ENCODE measurements around the gene FER1L5.

Gene FER1L5

DNA sequence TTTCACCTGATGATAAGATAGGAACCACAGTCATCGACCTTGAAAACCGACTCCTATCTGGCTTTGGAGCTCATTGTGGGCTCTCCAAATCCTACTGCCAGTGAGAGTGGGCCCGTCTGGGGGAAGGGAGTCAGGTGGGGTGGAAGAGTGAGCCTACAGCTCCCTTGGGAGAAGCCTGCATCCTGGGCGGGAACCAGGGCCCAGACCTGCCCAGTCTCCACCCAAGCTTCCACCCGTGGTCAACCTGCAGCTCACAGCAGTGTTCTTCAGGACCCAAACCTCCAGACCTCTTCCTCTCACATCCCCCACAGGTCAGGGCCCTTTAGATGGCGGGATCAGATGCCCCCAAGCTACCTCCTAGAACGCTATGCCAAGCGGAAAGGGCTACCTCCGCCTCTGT is 57.1 kb downstream of the FER1L5 start:
- no peaks in the 10 kb centered on the region for H3K9me3 ChIP-seq (ENCODE audit: insufficient read depth, low read depth, low read length)
- H3K36me3 ChIP-seq (ENCODE audit: insufficient read depth, low read length): no peaks in the 10 kb centered on the region
- no peak overlapping the region for H3K4me2 ChIP-seq (ENCODE audit: low read depth, low read length, poor library complexity, severe bottlenecking)
- no peaks in the 10 kb centered on the region for H3K79me2 ChIP-seq (ENCODE audit: insufficient read depth, low read length)
- no peaks in the 10 kb centered on the region for H3K27me3 ChIP-seq (ENCODE audit: insufficient read depth, low read length, poor library complexity, severe bottlenecking)
- no peak overlapping the region for H3K9ac ChIP-seq (ENCODE audit: low read depth, low read length, poor library complexity, severe bottlenecking)
- H4K20me1 ChIP-seq (ENCODE audit: insufficient read depth, low read length, poor library complexity, severe bottlenecking): no peaks in the 10 kb centered on the region
- H3F3A ChIP-seq (ENCODE audit: low read depth): no peaks in the 10 kb centered on the region
- no peaks in the 10 kb centered on the region for H3K9me2 ChIP-seq (replicated peaks; ENCODE audit: low read depth, low read length)
- H3K4me1 ChIP-seq (ENCODE audit: insufficient read depth, low read length, poor library complexity, severe bottlenecking): no peaks in the 10 kb centered on the region
- H2AFZ ChIP-seq (ENCODE audit: low read length): no peak overlapping the region
- no peak for TF ChIP-seq EZH2phosphoT487 (IDR thresholded peaks at IDR 0.05; ENCODE audit: borderline replicate concordance)
- TF ChIP-seq, protein P1, sequence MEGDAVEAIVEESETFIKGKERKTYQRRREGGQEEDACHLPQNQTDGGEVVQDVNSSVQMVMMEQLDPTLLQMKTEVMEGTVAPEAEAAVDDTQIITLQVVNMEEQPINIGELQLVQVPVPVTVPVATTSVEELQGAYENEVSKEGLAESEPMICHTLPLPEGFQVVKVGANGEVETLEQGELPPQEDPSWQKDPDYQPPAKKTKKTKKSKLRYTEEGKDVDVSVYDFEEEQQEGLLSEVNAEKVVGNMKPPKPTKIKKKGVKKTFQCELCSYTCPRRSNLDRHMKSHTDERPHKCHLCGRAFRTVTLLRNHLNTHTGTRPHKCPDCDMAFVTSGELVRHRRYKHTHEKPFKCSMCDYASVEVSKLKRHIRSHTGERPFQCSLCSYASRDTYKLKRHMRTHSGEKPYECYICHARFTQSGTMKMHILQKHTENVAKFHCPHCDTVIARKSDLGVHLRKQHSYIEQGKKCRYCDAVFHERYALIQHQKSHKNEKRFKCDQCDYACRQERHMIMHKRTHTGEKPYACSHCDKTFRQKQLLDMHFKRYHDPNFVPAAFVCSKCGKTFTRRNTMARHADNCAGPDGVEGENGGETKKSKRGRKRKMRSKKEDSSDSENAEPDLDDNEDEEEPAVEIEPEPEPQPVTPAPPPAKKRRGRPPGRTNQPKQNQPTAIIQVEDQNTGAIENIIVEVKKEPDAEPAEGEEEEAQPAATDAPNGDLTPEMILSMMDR (conservative IDR thresholded peaks at IDR 0.05; ENCODE audit: low read length): no peak
- no peak overlapping the region for H3K4me3 ChIP-seq (ENCODE audit: low read length, poor library complexity, severe bottlenecking)

DNA sequence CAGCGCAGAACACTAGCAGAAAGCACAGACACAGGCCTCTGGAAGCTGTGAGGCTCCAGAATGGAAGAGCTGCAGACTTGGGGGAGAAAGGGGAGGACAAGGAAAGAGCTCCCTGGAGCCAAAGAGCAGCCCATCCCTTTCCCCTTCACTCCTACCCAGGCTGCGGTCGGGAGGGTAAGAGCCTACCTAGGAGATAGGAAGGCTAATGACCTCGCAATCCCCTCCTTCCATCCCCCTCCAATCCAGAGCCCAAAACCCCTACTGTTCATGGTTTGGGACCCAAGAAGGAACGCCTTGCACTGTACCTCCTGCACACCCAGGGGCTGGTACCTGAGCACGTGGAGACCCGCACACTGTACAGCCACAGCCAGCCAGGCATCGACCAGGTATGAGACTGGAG is 57.5 kb downstream of the FER1L5 start:
- no peak for TF ChIP-seq EZH2phosphoT487 (IDR thresholded peaks at IDR 0.05; ENCODE audit: borderline replicate concordance)
- TF ChIP-seq, protein P1 (conservative IDR thresholded peaks at IDR 0.05; ENCODE audit: low read length): no peak
- no peaks in the 10 kb centered on the region for H3K36me3 ChIP-seq (ENCODE audit: insufficient read depth, low read length)
- H3K4me2 ChIP-seq (ENCODE audit: low read depth, low read length, poor library complexity, severe bottlenecking): no peak overlapping the region
- H3K9ac ChIP-seq (ENCODE audit: low read depth, low read length, poor library complexity, severe bottlenecking): no peak overlapping the region
- H3K79me2 ChIP-seq (ENCODE audit: insufficient read depth, low read length): no peaks in the 10 kb centered on the region
- no peaks in the 10 kb centered on the region for H3K9me2 ChIP-seq (replicated peaks; ENCODE audit: low read depth, low read length)
- no peaks in the 10 kb centered on the region for H3K4me1 ChIP-seq (ENCODE audit: insufficient read depth, low read length, poor library complexity, severe bottlenecking)
- H3F3A ChIP-seq (ENCODE audit: low read depth): no peaks in the 10 kb centered on the region
- no peak overlapping the region for H3K4me3 ChIP-seq (ENCODE audit: low read length, poor library complexity, severe bottlenecking)
- H3K27me3 ChIP-seq (ENCODE audit: insufficient read depth, low read length, poor library complexity, severe bottlenecking): no peaks in the 10 kb centered on the region
- H4K20me1 ChIP-seq (ENCODE audit: insufficient read depth, low read length, poor library complexity, severe bottlenecking): no peaks in the 10 kb centered on the region
- H2AFZ ChIP-seq (ENCODE audit: low read length): no peak overlapping the region
- H3K9me3 ChIP-seq (ENCODE audit: insufficient read depth, low read depth, low read length): no peaks in the 10 kb centered on the region

DNA sequence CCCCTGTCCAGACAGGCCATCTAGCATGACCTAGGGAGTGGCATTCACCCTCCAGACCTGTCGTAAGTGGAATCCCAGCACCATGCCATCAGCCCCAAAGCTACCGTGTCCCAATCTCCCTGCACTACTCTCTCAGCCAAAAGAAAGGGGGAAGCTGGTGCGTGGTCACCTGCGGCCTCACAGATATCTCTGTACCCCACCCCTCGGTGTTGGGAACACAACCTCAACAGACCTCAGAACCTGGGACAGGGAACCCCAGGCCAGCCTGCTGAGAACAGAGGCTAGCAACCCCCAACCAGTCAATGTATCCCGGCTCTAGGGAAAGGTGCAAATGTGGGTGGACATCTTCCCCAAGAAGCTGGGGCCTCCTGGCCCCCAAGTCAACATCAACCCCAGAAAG is 59.1 kb downstream of the FER1L5 start:
- Histone ChIP-seq H3F3A (ENCODE audit: low read depth) (no peaks in the 10 kb centered on the region), H3K4me3 (ENCODE audit: low read length, poor library complexity, severe bottlenecking) (no peak overlapping the region), H3K9ac (ENCODE audit: low read depth, low read length, poor library complexity, severe bottlenecking) (no peak overlapping the region), H3K36me3 (ENCODE audit: insufficient read depth, low read length) (peaks cover 12% of the 10 kb centered on the region; the same call in 1 of the 2 replicates), H3K9me3 (ENCODE audit: insufficient read depth, low read depth, low read length) (no peaks in the 10 kb centered on the region), H4K20me1 (ENCODE audit: insufficient read depth, low read length, poor library complexity, severe bottlenecking) (no peaks in the 10 kb centered on the region), H2AFZ (ENCODE audit: low read length) (no peak overlapping the region), H3K27me3 (ENCODE audit: insufficient read depth, low read length, poor library complexity, severe bottlenecking) (no peaks in the 10 kb centered on the region), H3K4me2 (ENCODE audit: low read depth, low read length, poor library complexity, severe bottlenecking) (no peak overlapping the region), H3K4me1 (ENCODE audit: insufficient read depth, low read length, poor library complexity, severe bottlenecking) (no peaks in the 10 kb centered on the region), H3K9me2 (replicated peaks; ENCODE audit: low read depth, low read length) (no peaks in the 10 kb centered on the region), H3K79me2 (ENCODE audit: insufficient read depth, low read length) (no peaks in the 10 kb centered on the region)
- TF ChIP-seq EZH2phosphoT487 (IDR thresholded peaks at IDR 0.05; ENCODE audit: borderline replicate concordance): no peak

DNA sequence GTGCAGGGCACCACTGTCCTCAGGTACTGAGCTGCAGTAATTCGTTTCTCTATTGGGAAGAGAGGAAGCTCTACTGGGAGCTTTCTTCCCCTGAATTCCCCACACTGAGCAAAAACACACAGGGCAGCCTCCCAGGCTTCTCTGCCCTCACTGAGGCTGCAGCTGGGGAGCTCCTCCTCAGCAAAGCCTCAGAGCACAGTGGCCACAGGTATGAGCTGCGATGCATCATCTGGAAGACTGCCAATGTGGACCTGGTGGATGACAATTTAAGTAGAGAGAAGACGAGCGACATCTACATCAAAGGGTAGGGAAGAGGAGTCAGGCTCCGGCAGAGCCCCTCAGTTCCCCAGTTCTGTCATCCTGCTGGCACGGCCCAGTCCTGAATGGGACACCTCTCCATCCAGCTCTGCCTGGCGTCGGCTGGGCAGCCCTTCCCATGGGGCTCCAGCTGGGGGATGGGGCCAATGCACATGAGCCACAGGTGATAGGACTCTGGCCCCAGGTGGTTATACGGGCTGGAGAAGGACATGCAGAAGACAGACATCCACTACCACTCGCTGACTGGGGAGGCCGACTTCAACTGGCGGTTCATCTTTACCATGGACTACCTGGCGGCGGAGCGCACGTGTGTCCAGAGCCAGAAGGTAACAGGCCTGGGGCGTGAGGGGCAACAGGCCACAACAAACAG is 59.7 kb downstream of the FER1L5 start:
- Histone ChIP-seq H3K9ac (ENCODE audit: low read depth, low read length, poor library complexity, severe bottlenecking) (no peak overlapping the region), H3K79me2 (ENCODE audit: insufficient read depth, low read length) (no peaks in the 10 kb centered on the region), H3K9me3 (ENCODE audit: insufficient read depth, low read depth, low read length) (no peaks in the 10 kb centered on the region), H4K20me1 (ENCODE audit: insufficient read depth, low read length, poor library complexity, severe bottlenecking) (no peaks in the 10 kb centered on the region), H3K27me3 (ENCODE audit: insufficient read depth, low read length, poor library complexity, severe bottlenecking) (no peaks in the 10 kb centered on the region), H3K4me3 (ENCODE audit: low read length, poor library complexity, severe bottlenecking) (no peak overlapping the region), H3K4me1 (ENCODE audit: insufficient read depth, low read length, poor library complexity, severe bottlenecking) (no peaks in the 10 kb centered on the region), H3K4me2 (ENCODE audit: low read depth, low read length, poor library complexity, severe bottlenecking) (no peak overlapping the region), H2AFZ (ENCODE audit: low read length) (no peak overlapping the region), H3F3A (ENCODE audit: low read depth) (no peaks in the 10 kb centered on the region), H3K36me3 (ENCODE audit: insufficient read depth, low read length) (peaks cover 18% of the 10 kb centered on the region; the same call in 1 of the 2 replicates), H3K9me2 (replicated peaks; ENCODE audit: low read depth, low read length) (no peaks in the 10 kb centered on the region)
- no peak for TF ChIP-seq EZH2phosphoT487 (IDR thresholded peaks at IDR 0.05; ENCODE audit: borderline replicate concordance)
- TF ChIP-seq, protein P1 (conservative IDR thresholded peaks at IDR 0.05; ENCODE audit: low read length): no peak

Measured in Loucy (cell line).